OCI-LY7 (cell line): ENCODE results near the gene FOLR2. TPM values are rescaled to one million over a fixed set of nuclear protein-coding genes. Genes with fewer than 3 reads are reported as not detected.

Source experiments
- BruUV-seq: library from RNA; stranded (reverse); fragments of 400-500 nt; replicated peaks from 2 replicates; lab custom pipeline; 2021; lab: Mats Ljungman, UMichigan
- CTCF ChIA-PET: fragments of 300-600 bp; sonication (Branson Sonifier 250); formaldehyde crosslinking; loops from one replicate; lab custom pipeline; 2022; ENCODE audit warnings: antibody characterized with exemption; ENCODE audit not compliant: unreplicated experiment; lab: Charles Lee
- POLR2A ChIA-PET: fragments of 300-600 bp; sonication (Branson Sonifier 250); formaldehyde crosslinking; loops from one replicate; lab custom pipeline; 2022; ENCODE audit warnings: antibody characterized with exemption; lab: Charles Lee
- DNase-seq: peaks from one replicate; pipeline ENCODE4 v3.0.0-alpha.2; 2015; ENCODE audit warnings: low spot score
- H2AFZ ChIP-seq: fragments of 200-600 bp; sonication (generic), shearing (Covaris generic); 2 replicates; pipeline ENCODE4 v1.6.1; 2014; ENCODE audit warnings: mild to moderate bottlenecking, antibody characterized with exemption, low read length, moderate library complexity
- H3K27ac ChIP-seq: fragments of 200-600 bp; sonication (generic); 2 replicates; pipeline ENCODE4 v1.5.1; 2014; ENCODE audit warnings: mixed run types, low read depth, mild to moderate bottlenecking, moderate library complexity, low read length, inconsistent platforms; ENCODE audit not compliant: poor library complexity, severe bottlenecking
- H3K36me3 ChIP-seq: fragments of 200-600 bp; sonication (generic); 2 replicates; pipeline ENCODE4 v1.6.1; 2014; ENCODE audit warnings: mild to moderate bottlenecking, antibody characterized with exemption, low read length, moderate library complexity, mixed read lengths; ENCODE audit not compliant: insufficient read depth
- H3K4me1 ChIP-seq: fragments of 200-600 bp; sonication (generic); 2 replicates; pipeline ENCODE4 v1.5.1; 2014; ENCODE audit warnings: mild to moderate bottlenecking, low read length; ENCODE audit not compliant: insufficient read depth, poor library complexity, severe bottlenecking
- H3K4me2 ChIP-seq: fragments of 200-600 bp; sonication (generic); 2 replicates; pipeline ENCODE4 v1.6.1; 2014; ENCODE audit warnings: mild to moderate bottlenecking, low read length
- H3K4me3 ChIP-seq: fragments of 200-600 bp; sonication (generic); 2 replicates; pipeline ENCODE4 v1.5.1; 2014; ENCODE audit warnings: mild to moderate bottlenecking, low read depth, low read length; ENCODE audit not compliant: poor library complexity, severe bottlenecking
- H3K79me2 ChIP-seq: fragments of 200-600 bp; sonication (generic); 2 replicates; pipeline ENCODE4 v1.6.1; 2016; ENCODE audit warnings: low read depth, mild to moderate bottlenecking, low read length, moderate library complexity, mixed read lengths; ENCODE audit not compliant: insufficient read depth
- H3K9me2 ChIP-seq: fragments of 200-600 bp; sonication (generic); 2 replicates; pipeline ENCODE4 v1.6.1; 2016; ENCODE audit warnings: mild to moderate bottlenecking, low read length, mixed read lengths; ENCODE audit not compliant: insufficient read depth
- H3K9me3 ChIP-seq: fragments of 200-600 bp; sonication (generic); 2 replicates; pipeline ENCODE4 v1.6.1; 2014; ENCODE audit warnings: mild to moderate bottlenecking, mixed run types, low read length, mixed read lengths
- H4K20me1 ChIP-seq: fragments of 200-600 bp; sonication (generic); 2 replicates; pipeline ENCODE4 v1.6.1; 2014; ENCODE audit warnings: mild to moderate bottlenecking, antibody characterized with exemption, low read length, moderate library complexity, mixed read lengths; ENCODE audit not compliant: insufficient read depth
- CTCF ChIP-seq: fragments of 200-600 bp; sonication (generic); conservative IDR thresholded peaks from 2 replicates; pipeline ENCODE4 v1.5.1; 2014; ENCODE audit warnings: mild to moderate bottlenecking, antibody characterized with exemption, low read length, moderate library complexity, mixed read lengths
- EZH2phosphoT487 ChIP-seq: fragments of 200-600 bp; sonication (generic); IDR thresholded peaks from 2 replicates; pipeline ENCODE4 v1.6.1; 2018; ENCODE audit warnings: low read depth, borderline replicate concordance, mild to moderate bottlenecking, mixed run types, antibody characterized with exemption, low read length, moderate library complexity, mixed read lengths
- intact Hi-C: fragments of 100-400 bp; cut with micrococcal nuclease; formaldehyde crosslinking; loops from one replicate; pipeline ENCODE4 v1.10.0; 2022; ENCODE audit not compliant: unreplicated experiment
- total RNA-seq, 2 experiments: library from RNA; depleted of rRNA in 1 of 2; stranded (reverse); fragments of >200 nt in 1 of 2; shearing (Covaris generic) in 1 of 2; gene quantifications; 2 replicates each; pipeline ENCODE4 v1.2.3, GENCODE V29; 2014 to 2022

The FOLR2 gene
- total RNA-seq, 2 experiments from 2014 or later = 12.8 to 14.4 TPM

- H3K79me2 ChIP-seq = no peaks in the 10 kb centered on the region
- no peak overlapping the region for H3K27ac ChIP-seq
- peaks cover 6% of the 10 kb centered on the region for H3K4me1 ChIP-seq
- POLR2A ChIA-PET = interaction anchor here (1.1 kb wide), 1 partner anchor 14 kb away, joined by 4 read pairs; no protein-coding TSS in a partner anchor
- no peak overlapping the region for H3K4me3 ChIP-seq
- TF ChIP-seq CTCF (no peak), EZH2phosphoT487 (no peak)
- H3K9me2 ChIP-seq = no peaks in the 10 kb centered on the region
- intact Hi-C loops = no loop called here
- DNase-seq = no peak
- no peaks in the 10 kb centered on the region for H4K20me1 ChIP-seq
- CTCF ChIA-PET = no interaction called here
- H3K4me2 ChIP-seq = no peak overlapping the region
- H2AFZ ChIP-seq = no peak overlapping the region
- peaks cover 15% of the 10 kb centered on the region; the same call in 1 of the 2 replicates for H3K9me3 ChIP-seq
- H3K36me3 ChIP-seq = no peaks in the 10 kb centered on the region
- no TSS peak for BruUV-seq
These were observed 8.3 kb upstream of the FOLR2 start for GRCh38 chr11:72208281-72208680.

GRCh38 chr11:72209101-72209500 lies 7.5 kb upstream of the FOLR2 start:
- H3K27ac ChIP-seq = no peak overlapping the region
- CTCF ChIA-PET = no interaction called here
- no peaks in the 10 kb centered on the region for H3K79me2 ChIP-seq
- H3K4me2 ChIP-seq = no peak overlapping the region
- H3K9me3 ChIP-seq = peaks cover 15% of the 10 kb centered on the region; the same call in 1 of the 2 replicates
- POLR2A ChIA-PET = no interaction called here
- TF ChIP-seq CTCF (no peak), EZH2phosphoT487 (no peak)
- intact Hi-C loops = no loop called here
- DNase-seq = no peak
- H4K20me1 ChIP-seq = no peaks in the 10 kb centered on the region
- no peak overlapping the region for H2AFZ ChIP-seq
- H3K9me2 ChIP-seq = no peaks in the 10 kb centered on the region
- no TSS peak for BruUV-seq
- H3K4me1 ChIP-seq = peaks cover 6% of the 10 kb centered on the region
- H3K4me3 ChIP-seq = no peak overlapping the region
- no peaks in the 10 kb centered on the region for H3K36me3 ChIP-seq

- Histone ChIP-seq H3K9me3 (0 out of 2 replicates have a peak, but pooled peaks cover 6% of the 10 kb centered on the region), H3K4me1 (peaks cover 32% of the 10 kb centered on the region), H3K9me2 (no peaks in the 10 kb centered on the region), H2AFZ (no peak overlapping the region), H3K79me2 (peaks cover 10% of the 10 kb centered on the region; the same call in 1 of the 2 replicates), H3K27ac (no peak overlapping the region), H4K20me1 (no peaks in the 10 kb centered on the region), H3K36me3 (no peaks in the 10 kb centered on the region), H3K4me3 (no peak overlapping the region), H3K4me2 (no peak overlapping the region)
- BruUV-seq = no TSS peak
- intact Hi-C loops = no loop called here
- DNase-seq = no peak
- TF ChIP-seq EZH2phosphoT487 (no peak), CTCF (no peak)
- ChIA-PET CTCF (no interaction called here), POLR2A (no interaction called here)
These were observed 1.2 kb downstream of the FOLR2 start for GRCh38 chr11:72217841-72218240.
